Fibroblast of lung (primary cell): ENCODE results near the gene MAGI2.

ENCODE experiments used
- CTCF ChIP-seq, 2 donors: IDR thresholded peaks in 1 of 2; conservative IDR thresholded peaks in 1 of 2; 1 replicate in 1 of 2; 2 replicates in 1 of 2; pipeline ENCODE4 v1.5.1; 2011 to 2012; ENCODE audit warnings: low read length in 2 of 2, control low read depth in 1 of 2, inconsistent platforms in 1 of 2, low read depth in 1 of 2, mild to moderate bottlenecking in 1 of 2
- EZH2 ChIP-seq: IDR thresholded peaks from 2 replicates; pipeline ENCODE4 v1.5.1; 2012; ENCODE audit warnings: low read length, control low read depth, mild to moderate bottlenecking; ENCODE audit errors: missing control alignments

GRCh38 chr7:78185149-78185745 lies 1268.2 kb downstream of the MAGI2 start:
- TF ChIP-seq EZH2 (no peak), CTCF (conservative IDR thresholded peaks at IDR 0.05 in 1 of 2, IDR thresholded peaks at IDR 0.05 in 1 of 2; ENCODE audit: low read depth in 1 of 2, low read length in 2 of 2) (no peak)
